ENCODE results near the gene ST6GALNAC3.

The ST6GALNAC3 gene

DNA sequence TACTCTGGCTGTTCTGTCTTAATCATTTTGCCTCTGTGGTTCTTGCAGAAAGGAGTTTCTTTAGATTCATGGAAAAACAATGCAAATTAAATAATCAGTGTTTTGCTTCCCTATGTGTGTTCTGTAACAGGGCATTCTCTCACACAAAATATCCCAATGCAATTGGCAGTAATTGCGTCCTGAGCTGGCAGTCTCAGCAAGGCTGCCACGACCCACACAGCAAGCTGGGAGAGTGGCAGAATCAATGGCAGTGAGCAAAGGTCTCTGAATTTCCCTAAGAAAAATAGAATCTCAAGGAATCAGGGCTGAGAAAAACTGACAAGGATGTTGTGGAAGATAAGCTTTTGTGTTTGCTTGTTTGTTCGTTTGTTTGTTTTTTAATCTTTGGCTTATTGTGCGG is 594.6 kb downstream of the ST6GALNAC3 start:
- DNase-seq: no peak

DNA sequence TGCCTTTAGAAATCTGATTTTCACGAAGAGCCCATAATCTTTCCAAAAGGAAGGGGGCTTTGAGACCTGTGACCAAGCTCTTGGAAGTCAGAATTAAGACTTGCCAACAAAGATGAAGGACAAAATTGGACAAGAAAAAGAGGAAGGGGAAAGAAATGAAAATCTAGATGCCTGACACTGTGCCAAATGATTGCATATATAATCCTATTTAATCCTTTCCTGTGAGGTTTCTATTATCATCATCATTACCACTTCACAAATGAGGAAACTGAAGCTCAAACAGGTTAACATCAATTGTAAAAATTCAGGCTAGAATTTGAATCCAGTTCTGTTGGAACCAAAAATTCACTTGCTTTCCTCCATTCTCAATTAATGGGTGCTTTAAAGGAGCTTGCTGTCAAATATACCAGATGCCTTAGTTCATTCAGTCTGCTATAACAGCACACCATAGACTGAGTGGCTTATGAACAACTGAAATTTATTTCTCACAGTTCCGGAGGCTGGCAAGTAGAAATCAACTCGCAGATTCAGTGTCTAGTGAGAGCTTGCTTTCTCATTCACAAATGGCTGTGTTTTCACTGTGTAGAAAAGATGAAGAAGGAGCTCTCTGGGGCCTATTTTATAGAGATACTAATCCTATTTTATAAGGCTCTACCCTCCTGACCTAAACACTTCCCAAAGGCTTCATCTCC is 595.2 kb downstream of the ST6GALNAC3 start:
- DNase-seq: no peak

DNA sequence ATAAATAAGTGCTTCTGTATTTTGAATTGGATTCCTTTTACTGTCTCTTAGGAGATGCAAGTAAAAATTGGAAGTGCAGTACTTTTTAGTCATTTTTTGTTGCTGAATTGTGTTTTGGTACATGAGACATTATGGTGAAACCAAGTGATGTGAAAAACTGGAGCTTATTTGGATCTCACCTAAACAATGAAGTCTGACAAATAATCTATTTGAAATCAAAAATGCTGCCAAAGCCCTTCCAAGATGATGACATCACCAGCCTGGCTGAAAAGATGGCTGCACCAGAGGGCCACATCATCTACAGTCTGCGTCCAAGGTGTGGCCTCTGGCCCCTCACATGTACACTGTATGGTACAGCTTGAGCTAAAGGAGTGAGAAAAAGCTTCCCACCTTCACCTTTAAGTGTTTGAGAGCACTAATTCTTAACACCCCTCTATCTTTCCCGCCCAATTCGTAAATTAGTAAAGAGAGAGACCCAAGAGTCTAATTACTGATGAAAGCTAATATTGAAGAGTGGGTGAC is 600.2 kb downstream of the ST6GALNAC3 start:
- no peak for DNase-seq

DNA sequence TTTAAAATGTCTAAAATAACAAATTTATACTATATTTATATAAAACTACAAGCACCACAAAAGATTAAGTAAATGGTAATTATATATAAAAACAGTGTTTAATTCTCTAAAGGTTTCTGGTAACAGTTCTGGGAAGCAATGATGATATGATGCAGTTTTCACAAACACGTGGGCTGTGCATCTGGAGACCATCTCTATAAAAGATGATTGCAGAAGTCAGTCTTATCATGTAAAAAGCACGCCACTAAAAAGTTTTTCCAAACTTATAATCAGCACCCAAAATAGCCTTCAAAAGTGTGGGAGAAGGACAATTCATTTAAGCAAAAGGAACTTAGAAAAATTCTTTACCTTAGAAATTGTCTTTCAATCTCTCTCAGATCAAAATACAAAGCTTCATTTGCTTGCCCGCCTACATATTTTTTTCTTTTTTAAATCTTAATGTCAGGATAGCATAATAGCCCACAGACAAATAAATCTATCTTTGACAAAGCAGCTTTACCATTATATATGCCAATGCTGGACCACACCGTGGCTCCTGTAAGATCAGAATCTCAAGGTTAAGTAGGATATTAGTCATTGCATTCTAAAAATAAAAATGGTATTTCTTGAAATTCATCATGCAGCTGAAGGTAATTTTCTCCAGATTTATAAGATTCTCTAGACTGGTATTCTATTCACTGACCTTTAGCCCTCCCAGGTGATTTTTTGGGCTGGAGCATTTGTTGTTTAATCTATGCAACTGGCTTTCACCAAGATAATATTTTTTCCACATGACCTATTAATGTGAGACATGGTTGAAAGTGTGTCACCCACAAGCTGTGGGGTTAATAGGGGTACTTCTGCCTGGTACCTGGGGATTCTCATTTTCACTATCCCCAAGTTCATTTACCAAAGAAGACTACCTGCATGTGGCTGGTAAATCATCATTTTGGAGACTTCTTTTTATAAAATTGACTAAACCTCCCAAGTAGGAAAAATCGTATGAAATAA is 603.2 kb downstream of the ST6GALNAC3 start:
- DNase-seq: no peak

DNA sequence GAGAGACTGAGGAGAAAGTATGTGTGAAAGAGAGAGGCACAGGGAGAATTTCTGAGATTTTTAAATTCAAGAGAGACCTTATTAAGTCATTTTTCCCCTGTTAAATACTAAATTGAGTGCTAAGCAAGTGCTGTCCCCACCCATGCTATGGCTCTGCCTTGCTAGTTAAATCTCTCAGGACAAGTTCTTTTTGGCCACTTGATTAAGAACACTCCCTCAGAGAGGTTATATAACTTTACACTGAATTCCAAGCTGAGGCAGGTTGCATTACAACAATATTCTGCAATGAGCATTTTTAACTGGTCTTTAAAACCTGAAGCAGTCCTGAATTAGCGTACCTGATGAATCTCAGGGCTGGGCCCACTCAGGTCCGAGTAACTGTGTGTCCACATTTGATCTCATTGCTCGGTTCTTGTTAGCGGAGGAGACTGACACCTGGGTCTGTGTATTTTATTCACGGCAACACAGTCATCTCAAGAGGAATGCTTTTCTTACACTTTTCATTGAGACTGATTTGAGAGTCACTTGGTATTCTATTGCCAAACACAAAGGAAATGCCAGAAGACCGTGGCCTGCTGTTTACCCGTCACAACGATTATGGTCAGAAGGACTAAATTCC is 605.1 kb downstream of the ST6GALNAC3 start:
- DNase-seq: no peak

DNA sequence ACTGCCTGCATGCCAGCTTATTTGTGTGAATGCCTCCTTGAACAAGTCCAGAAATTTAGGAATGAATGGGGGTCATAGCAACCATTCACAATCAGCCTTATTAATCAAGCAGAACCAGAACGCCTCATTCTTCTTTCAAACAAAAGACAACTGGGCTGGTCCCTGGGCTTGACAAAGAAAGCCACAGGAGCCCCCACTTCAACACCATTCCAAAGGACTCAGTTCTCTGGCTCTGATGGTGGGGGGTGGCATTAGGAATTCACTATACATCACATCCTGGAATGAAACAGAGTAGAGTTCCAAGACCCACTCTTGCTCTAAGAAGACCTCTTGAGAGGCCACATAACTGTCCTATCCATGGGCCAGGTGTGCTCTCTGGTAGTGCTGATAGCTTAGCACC is 606.1 kb downstream of the ST6GALNAC3 start:
- no peak for DNase-seq

DNA sequence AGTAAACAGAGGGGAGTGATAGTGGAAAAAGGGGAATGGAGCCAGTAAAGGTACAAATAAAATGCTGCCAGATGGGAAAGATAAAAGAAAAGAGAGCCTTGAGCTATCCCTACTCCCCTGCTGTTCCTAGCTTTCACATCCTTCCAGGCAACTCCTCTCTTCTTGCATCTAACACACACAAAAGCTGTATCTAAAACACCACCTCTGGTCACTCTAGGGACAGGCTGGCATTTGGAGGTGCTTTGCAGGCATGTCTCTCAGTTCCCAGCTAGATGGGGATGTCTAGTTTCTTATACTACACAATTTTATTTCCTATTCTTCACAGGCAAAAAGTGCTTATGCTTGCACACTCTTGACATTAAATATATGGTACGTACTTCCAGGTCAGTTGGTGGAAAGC is 607.6 kb downstream of the ST6GALNAC3 start:
- DNase-seq: no peak

All from CD4-positive, alpha-beta T cell treated with Interferon alpha-2 for 1 hour (primary cell).